ENCODE data around the gene TBC1D9B. TPM values are rescaled to one million over a fixed set of nuclear protein-coding genes. Genes with fewer than 3 reads are reported as not detected.
A peak's percentile ranks its signal among the peaks of the same experiment; 100 is the strongest.

The TBC1D9B gene
- total and polyA plus RNA-seq, 4 donors: 32.1 to 120 (median 75.1) TPM

- no peaks in the 10 kb centered on the region for H3K27me3 ChIP-seq (ENCODE audit: control insufficient read depth in 1 of 2, insufficient read depth in 2 of 2, low read length in 1 of 2)
- H3K36me3 ChIP-seq (ENCODE audit: control insufficient read depth in 1 of 2, insufficient read depth in 2 of 2, low read length in 1 of 2): peaks cover 0 to 3% of the 10 kb centered on the region in 2 donors
- no peak overlapping the region for H3K4me3 ChIP-seq (ENCODE audit: low read length in 2 of 2)
- peak; percentile 70 to 80 for DNase-seq
- no peaks in the 10 kb centered on the region for H3K9me3 ChIP-seq (ENCODE audit: control insufficient read depth, low read length)
- 77 to 82% methylated on average over 16 to 17 of the region's 17 CpGs for WGBS, 2 donors
- H3K4me1 ChIP-seq (ENCODE audit: control insufficient read depth in 1 of 2, insufficient read depth in 2 of 2, low read length in 2 of 2): no peaks in the 10 kb centered on the region
- intact Hi-C loops (cut with DNase I): no loop called here
- H3K27ac ChIP-seq (ENCODE audit: low read depth in 1 of 2, low read length in 2 of 2): no peak overlapping the region
- no peak for ATAC-seq (ENCODE audit: low FRiP score)
These were observed 37.2 kb downstream of the TBC1D9B start for GRCh38 chr5:179870403-179870903.

- 84 to 86% methylated on average over 15 to 16 of the region's 16 CpGs for WGBS, 2 donors
- DNase-seq: peak in 1 of 2 donors; percentile 59
These were observed 37.9 kb downstream of the TBC1D9B start for GRCh38 chr5:179869641-179870402.

GRCh38 chr5:179869101-179869500 lies 38.6 kb downstream of the TBC1D9B start:
- Histone ChIP-seq H3K27ac (ENCODE audit: low read depth in 1 of 2, low read length in 2 of 2) (no peak overlapping the region), H3K9me3 (ENCODE audit: control insufficient read depth, low read length) (no peaks in the 10 kb centered on the region), H3K4me1 (ENCODE audit: control insufficient read depth in 1 of 2, insufficient read depth in 2 of 2, low read length in 2 of 2) (no peaks in the 10 kb centered on the region), H3K36me3 (ENCODE audit: control insufficient read depth in 1 of 2, insufficient read depth in 2 of 2, low read length in 1 of 2) (peaks cover 0 to 3% of the 10 kb centered on the region in 2 donors), H3K27me3 (ENCODE audit: control insufficient read depth in 1 of 2, insufficient read depth in 2 of 2, low read length in 1 of 2) (no peaks in the 10 kb centered on the region), H3K4me3 (ENCODE audit: low read length in 2 of 2) (no peak overlapping the region)
- intact Hi-C loops (cut with DNase I): no loop called here
- no peak for DNase-seq
- WGBS, 2 donors: 92 to 96% methylated on average over 5 of the region's 5 CpGs
- no peak for ATAC-seq (ENCODE audit: low FRiP score)

More at GRCh38 chr5:179869641-179870402, 37.9 kb downstream of the TBC1D9B start:
- H3K27me3 ChIP-seq (ENCODE audit: control insufficient read depth in 1 of 2, insufficient read depth in 2 of 2, low read length in 1 of 2): no peaks in the 10 kb centered on the region
- ATAC-seq (ENCODE audit: low FRiP score): no peak
- no peak overlapping the region for H3K4me3 ChIP-seq (ENCODE audit: low read length in 2 of 2)
- H3K36me3 ChIP-seq (ENCODE audit: control insufficient read depth in 1 of 2, insufficient read depth in 2 of 2, low read length in 1 of 2): peaks cover 0 to 3% of the 10 kb centered on the region in 2 donors
- H3K27ac ChIP-seq (ENCODE audit: low read depth in 1 of 2, low read length in 2 of 2): no peak overlapping the region
- intact Hi-C loops (cut with DNase I): no loop called here
- H3K4me1 ChIP-seq (ENCODE audit: control insufficient read depth in 1 of 2, insufficient read depth in 2 of 2, low read length in 2 of 2): no peaks in the 10 kb centered on the region
- H3K9me3 ChIP-seq (ENCODE audit: control insufficient read depth, low read length): no peaks in the 10 kb centered on the region

GRCh38 chr5:179868541-179868940 lies 39.2 kb downstream of the TBC1D9B start:
- Histone ChIP-seq H3K9me3 (ENCODE audit: control insufficient read depth, low read length) (no peaks in the 10 kb centered on the region), H3K4me1 (ENCODE audit: control insufficient read depth in 1 of 2, insufficient read depth in 2 of 2, low read length in 2 of 2) (no peaks in the 10 kb centered on the region), H3K27ac (ENCODE audit: low read depth in 1 of 2, low read length in 2 of 2) (no peak overlapping the region), H3K27me3 (ENCODE audit: control insufficient read depth in 1 of 2, insufficient read depth in 2 of 2, low read length in 1 of 2) (no peaks in the 10 kb centered on the region), H3K4me3 (ENCODE audit: low read length in 2 of 2) (no peak overlapping the region), H3K36me3 (ENCODE audit: control insufficient read depth in 1 of 2, insufficient read depth in 2 of 2, low read length in 1 of 2) (peaks cover 0 to 5% of the 10 kb centered on the region in 2 donors)
- ATAC-seq (ENCODE audit: low FRiP score) (no peak), DNase-seq (peak in 1 of 2 donors; percentile 71)
- intact Hi-C loops (cut with DNase I): no loop called here
- 97% methylated on average over 14 of the region's 14 CpGs for WGBS, 2 donors

- Histone ChIP-seq H3K27ac (ENCODE audit: low read depth in 1 of 2, low read length in 2 of 2) (no peak overlapping the region), H3K9me3 (ENCODE audit: control insufficient read depth, low read length) (no peaks in the 10 kb centered on the region), H3K36me3 (ENCODE audit: control insufficient read depth in 1 of 2, insufficient read depth in 2 of 2, low read length in 1 of 2) (peaks cover 0 to 8% of the 10 kb centered on the region in 2 donors), H3K4me3 (ENCODE audit: low read length in 2 of 2) (no peak overlapping the region), H3K27me3 (ENCODE audit: control insufficient read depth in 1 of 2, insufficient read depth in 2 of 2, low read length in 1 of 2) (no peaks in the 10 kb centered on the region), H3K4me1 (ENCODE audit: control insufficient read depth in 1 of 2, insufficient read depth in 2 of 2, low read length in 2 of 2) (no peaks in the 10 kb centered on the region)
- peak in 1 of 2 donors; percentile 71 for DNase-seq
- no peak for ATAC-seq (ENCODE audit: low FRiP score)
- intact Hi-C loops (cut with DNase I): no loop called here
- WGBS, 2 donors: 90% methylated on average over 9 to 11 of the region's 11 CpGs
These were observed 40.2 kb downstream of the TBC1D9B start for GRCh38 chr5:179867476-179867875.

GRCh38 chr5:179867079-179867465 lies 40.6 kb downstream of the TBC1D9B start:
- 88 to 91% methylated on average over 6 of the region's 6 CpGs for WGBS, 2 donors

GRCh38 chr5:179866241-179867078 lies 41.2 kb downstream of the TBC1D9B start:
- intact Hi-C loops (cut with DNase I): no loop called here
- no peak overlapping the region for H3K27ac ChIP-seq (ENCODE audit: low read depth in 1 of 2, low read length in 2 of 2)
- no peaks in the 10 kb centered on the region for H3K27me3 ChIP-seq (ENCODE audit: control insufficient read depth in 1 of 2, insufficient read depth in 2 of 2, low read length in 1 of 2)
- no peaks in the 10 kb centered on the region for H3K9me3 ChIP-seq (ENCODE audit: control insufficient read depth, low read length)
- H3K36me3 ChIP-seq (ENCODE audit: control insufficient read depth in 1 of 2, insufficient read depth in 2 of 2, low read length in 1 of 2): peaks cover 0 to 11% of the 10 kb centered on the region in 2 donors
- ATAC-seq (ENCODE audit: low FRiP score) (no peak), DNase-seq (peak in 1 of 2 donors; percentile 69)
- H3K4me3 ChIP-seq (ENCODE audit: low read length in 2 of 2): no peak overlapping the region
- 81 to 84% methylated on average over 21 of the region's 21 CpGs for WGBS, 2 donors
- H3K4me1 ChIP-seq (ENCODE audit: control insufficient read depth in 1 of 2, insufficient read depth in 2 of 2, low read length in 2 of 2): no peaks in the 10 kb centered on the region

More at GRCh38 chr5:179867079-179867465, 40.6 kb downstream of the TBC1D9B start:
- Histone ChIP-seq H3K36me3 (ENCODE audit: control insufficient read depth in 1 of 2, insufficient read depth in 2 of 2, low read length in 1 of 2) (peaks cover 0 to 11% of the 10 kb centered on the region in 2 donors), H3K9me3 (ENCODE audit: control insufficient read depth, low read length) (no peaks in the 10 kb centered on the region), H3K27ac (ENCODE audit: low read depth in 1 of 2, low read length in 2 of 2) (no peak overlapping the region), H3K27me3 (ENCODE audit: control insufficient read depth in 1 of 2, insufficient read depth in 2 of 2, low read length in 1 of 2) (no peaks in the 10 kb centered on the region), H3K4me3 (ENCODE audit: low read length in 2 of 2) (no peak overlapping the region), H3K4me1 (ENCODE audit: control insufficient read depth in 1 of 2, insufficient read depth in 2 of 2, low read length in 2 of 2) (no peaks in the 10 kb centered on the region)
- intact Hi-C loops (cut with DNase I): no loop called here
- no peak for ATAC-seq (ENCODE audit: low FRiP score)
- DNase-seq: no peak

- Histone ChIP-seq H3K4me1 (ENCODE audit: control insufficient read depth in 1 of 2, insufficient read depth in 2 of 2, low read length in 2 of 2) (no peaks in the 10 kb centered on the region), H3K27me3 (ENCODE audit: control insufficient read depth in 1 of 2, insufficient read depth in 2 of 2, low read length in 1 of 2) (no peaks in the 10 kb centered on the region), H3K27ac (ENCODE audit: low read depth in 1 of 2, low read length in 2 of 2) (no peak overlapping the region), H3K36me3 (ENCODE audit: control insufficient read depth in 1 of 2, insufficient read depth in 2 of 2, low read length in 1 of 2) (peaks cover 0 to 11% of the 10 kb centered on the region in 2 donors), H3K9me3 (ENCODE audit: control insufficient read depth, low read length) (no peaks in the 10 kb centered on the region), H3K4me3 (ENCODE audit: low read length in 2 of 2) (no peak overlapping the region)
- intact Hi-C loops (cut with DNase I): no loop called here
- WGBS, 2 donors: 90% methylated on average over 15 of the region's 15 CpGs
- peak in 1 of 2 donors; percentile 57 for DNase-seq
- no peak for ATAC-seq (ENCODE audit: low FRiP score)
These were observed 42.0 kb downstream of the TBC1D9B start for GRCh38 chr5:179865491-179866240.

Measured in aorta (tissue), 5 donors.